ENCODE data around the gene C11orf86.
"Not testable (repeated sequence)": the region's sequence is repeated elsewhere in the genome, so short reads cannot be mapped to it uniquely, and the experiment has no call there.

The C11orf86 gene

GRCh38 chr11:66974724-66975404 lies at the start of gene C11orf86:
Gene C11orf86 (plus strand): TSS chr11:66975304. CDS start chr11:66975363, 59 bp downstream.
- no peak for DNase-seq

- DNase-seq = no peak
These were observed 45.4 kb upstream of the C11orf86 start for GRCh38 chr11:66929753-66930152.

GRCh38 chr11:66932543-66932942 lies 42.6 kb upstream of the C11orf86 start:
- DNase-seq = no peak

- no peak for DNase-seq
These were observed 41.6 kb upstream of the C11orf86 start for GRCh38 chr11:66933531-66933930.

GRCh38 chr11:66934950-66935779 lies 39.9 kb upstream of the C11orf86 start:
- no peak for DNase-seq

GRCh38 chr11:66936311-66936711 lies 38.8 kb upstream of the C11orf86 start:
- no peak for DNase-seq

GRCh38 chr11:66937193-66937733 lies 37.8 kb upstream of the C11orf86 start:
- DNase-seq = no peak

GRCh38 chr11:66938582-66939135 lies 36.4 kb upstream of the C11orf86 start:
- DNase-seq = no peak

- peak; percentile 16 for DNase-seq
These were observed 25.0 kb upstream of the C11orf86 start for GRCh38 chr11:66950112-66950535.

- DNase-seq = no peak
These were observed 24.0 kb upstream of the C11orf86 start for GRCh38 chr11:66951135-66951534.

- DNase-seq = peak; percentile 44
These were observed 23.2 kb upstream of the C11orf86 start for GRCh38 chr11:66951927-66952337.

- peak; percentile 20 for DNase-seq
These were observed 21.8 kb upstream of the C11orf86 start for GRCh38 chr11:66953081-66953833.

GRCh38 chr11:66956689-66957290 lies 18.3 kb upstream of the C11orf86 start:
- no peak for DNase-seq

- DNase-seq = no peak
These were observed 17.2 kb upstream of the C11orf86 start for GRCh38 chr11:66957971-66958231.

- peak; percentile 99 for DNase-seq
These were observed 16.7 kb upstream of the C11orf86 start, which contains the start of gene PC for GRCh38 chr11:66958232-66958955. Gene PC (minus strand): TSS chr11:66958383. CDS start chr11:66872159, 86,224 bp downstream.

GRCh38 chr11:66958956-66959274 lies 16.2 kb upstream of the C11orf86 start:
- DNase-seq = no peak

- not testable (repeated sequence) for DNase-seq
These were observed 13.4 kb upstream of the C11orf86 start for GRCh38 chr11:66961691-66962213.

GRCh38 chr11:66962247-66962646 lies 12.9 kb upstream of the C11orf86 start:
- DNase-seq = no peak

GRCh38 chr11:66962801-66963200 lies 12.3 kb upstream of the C11orf86 start:
- DNase-seq = no peak

GRCh38 chr11:66964495-66964894 lies 10.6 kb upstream of the C11orf86 start:
- DNase-seq = no peak

GRCh38 chr11:66966351-66966750 lies 8.8 kb upstream of the C11orf86 start:
- no peak for DNase-seq

Data from retina (tissue), 1 donor.